DOHH2 (cell line): ENCODE data around the gene CXCL16.

ENCODE experiments used
- H3F3A ChIP-seq: fragments of 200-600 bp; sonication (generic), shearing (Covaris generic); 2 replicates; pipeline ENCODE4 v1.6.0; 2016; ENCODE audit warnings: antibody characterized with exemption, mild to moderate bottlenecking; ENCODE audit not compliant: control insufficient read depth, insufficient read depth
- H3K27ac ChIP-seq: fragments of 200-600 bp; sonication (generic); 2 replicates; pipeline ENCODE4 v1.5.1; 2014; ENCODE audit warnings: low read depth, mild to moderate bottlenecking, low read length, moderate library complexity
- H3K27me3 ChIP-seq: fragments of 200-600 bp; sonication (generic); 2 replicates; pipeline ENCODE4 v1.6.1; 2014; ENCODE audit warnings: mild to moderate bottlenecking, low read length, mixed read lengths; ENCODE audit not compliant: control insufficient read depth
- H3K36me3 ChIP-seq: fragments of 200-600 bp; sonication (generic); 2 replicates; pipeline ENCODE4 v1.6.1; 2014; ENCODE audit warnings: mild to moderate bottlenecking, low read length, moderate library complexity, mixed read lengths; ENCODE audit not compliant: control insufficient read depth
- H3K4me1 ChIP-seq: fragments of 200-600 bp; sonication (generic); 2 replicates; pipeline ENCODE4 v1.6.1; 2014; ENCODE audit warnings: mild to moderate bottlenecking, low read length, mixed read lengths; ENCODE audit not compliant: control insufficient read depth
- H3K4me2 ChIP-seq: fragments of 200-600 bp; sonication (generic); 2 replicates; pipeline ENCODE4 v1.6.0; 2014; ENCODE audit warnings: mild to moderate bottlenecking, low read length, moderate library complexity
- H3K4me3 ChIP-seq: fragments of 200-600 bp; sonication (generic); 2 replicates; pipeline ENCODE4 v1.5.1; 2014; ENCODE audit warnings: mild to moderate bottlenecking, low read length, mixed read lengths
- H3K79me2 ChIP-seq: fragments of 200-600 bp; sonication (generic); 2 replicates; pipeline ENCODE4 v1.6.1; 2014; ENCODE audit warnings: mild to moderate bottlenecking, low read length, mixed read lengths; ENCODE audit not compliant: control insufficient read depth
- H3K9me2 ChIP-seq: fragments of 200-600 bp; sonication (generic); replicated peaks from 2 replicates; pipeline ENCODE4 v1.6.1; 2014; ENCODE audit warnings: mild to moderate bottlenecking, low read length, mixed read lengths; ENCODE audit not compliant: control insufficient read depth
- H3K9me3 ChIP-seq: fragments of 200-600 bp; sonication (generic); 2 replicates; pipeline ENCODE4 v1.6.1; 2014; ENCODE audit warnings: antibody characterized with exemption, low read length, mixed read lengths; ENCODE audit not compliant: control insufficient read depth, insufficient read depth
- H4K20me1 ChIP-seq: fragments of 200-600 bp; sonication (generic); 2 replicates; pipeline ENCODE4 v1.6.0; 2014; ENCODE audit warnings: low read depth, mild to moderate bottlenecking, antibody characterized with exemption, low read length, moderate library complexity; ENCODE audit not compliant: control insufficient read depth, insufficient read depth
- CTCF ChIP-seq: fragments of 200-600 bp; sonication (generic); IDR thresholded peaks from one replicate; pipeline ENCODE4 v1.5.1; 2014; ENCODE audit warnings: antibody characterized with exemption, mild to moderate bottlenecking, low read depth, low read length; ENCODE audit not compliant: poor library complexity, severe bottlenecking
- EZH2phosphoT487 ChIP-seq: fragments of 200-600 bp; sonication (generic); IDR thresholded peaks from 2 replicates; pipeline ENCODE4 v1.6.1; 2017; ENCODE audit warnings: borderline replicate concordance, mild to moderate bottlenecking, antibody characterized with exemption, low read length, moderate library complexity, mixed read lengths

The CXCL16 gene

DNA sequence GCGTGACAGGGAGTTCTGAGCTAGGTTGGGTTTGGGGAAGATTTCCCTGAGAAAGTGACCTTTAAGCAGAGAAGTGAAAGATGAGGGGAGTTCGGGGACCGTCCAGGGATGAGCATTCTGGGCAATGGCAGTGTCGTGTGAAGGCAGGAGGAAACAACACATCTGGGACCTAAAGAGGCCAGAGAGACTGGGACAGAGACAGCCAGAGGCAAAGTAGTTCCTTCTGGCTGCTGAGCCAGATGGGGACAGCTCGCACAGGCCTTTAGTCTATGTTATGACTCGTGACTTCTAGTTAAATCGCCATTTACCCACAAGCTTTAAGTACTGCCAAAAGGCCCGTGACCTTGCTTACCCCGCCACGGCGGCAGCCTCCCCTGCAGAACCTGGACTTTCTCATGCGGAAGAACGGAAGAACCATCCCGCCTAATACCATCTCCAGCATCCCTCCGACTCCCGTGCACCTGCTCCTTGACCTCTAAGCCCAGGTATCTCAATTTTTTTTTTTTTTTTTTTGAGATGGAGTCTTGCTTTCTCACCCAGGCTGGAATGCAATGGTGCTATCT, 17.0 kb downstream of the CXCL16 start:
- no peaks in the 10 kb centered on the region for H3K27me3 ChIP-seq
- H3K79me2 ChIP-seq, result no peaks in the 10 kb centered on the region
- no peak overlapping the region for H3K27ac ChIP-seq
- no peaks in the 10 kb centered on the region for H3K9me2 ChIP-seq
- H3K4me2 ChIP-seq, result no peak overlapping the region
- TF ChIP-seq EZH2phosphoT487, result no peak
- no peak for TF ChIP-seq CTCF
- peaks cover 7% of the 10 kb centered on the region for H3K4me1 ChIP-seq
- H4K20me1 ChIP-seq, result no peaks in the 10 kb centered on the region
- no peaks in the 10 kb centered on the region for H3K9me3 ChIP-seq
- peaks cover 11% of the 10 kb centered on the region; the same call in 1 of the 2 replicates for H3K36me3 ChIP-seq
- no peaks in the 10 kb centered on the region for H3F3A ChIP-seq
- H3K4me3 ChIP-seq, result no peak overlapping the region

DNA sequence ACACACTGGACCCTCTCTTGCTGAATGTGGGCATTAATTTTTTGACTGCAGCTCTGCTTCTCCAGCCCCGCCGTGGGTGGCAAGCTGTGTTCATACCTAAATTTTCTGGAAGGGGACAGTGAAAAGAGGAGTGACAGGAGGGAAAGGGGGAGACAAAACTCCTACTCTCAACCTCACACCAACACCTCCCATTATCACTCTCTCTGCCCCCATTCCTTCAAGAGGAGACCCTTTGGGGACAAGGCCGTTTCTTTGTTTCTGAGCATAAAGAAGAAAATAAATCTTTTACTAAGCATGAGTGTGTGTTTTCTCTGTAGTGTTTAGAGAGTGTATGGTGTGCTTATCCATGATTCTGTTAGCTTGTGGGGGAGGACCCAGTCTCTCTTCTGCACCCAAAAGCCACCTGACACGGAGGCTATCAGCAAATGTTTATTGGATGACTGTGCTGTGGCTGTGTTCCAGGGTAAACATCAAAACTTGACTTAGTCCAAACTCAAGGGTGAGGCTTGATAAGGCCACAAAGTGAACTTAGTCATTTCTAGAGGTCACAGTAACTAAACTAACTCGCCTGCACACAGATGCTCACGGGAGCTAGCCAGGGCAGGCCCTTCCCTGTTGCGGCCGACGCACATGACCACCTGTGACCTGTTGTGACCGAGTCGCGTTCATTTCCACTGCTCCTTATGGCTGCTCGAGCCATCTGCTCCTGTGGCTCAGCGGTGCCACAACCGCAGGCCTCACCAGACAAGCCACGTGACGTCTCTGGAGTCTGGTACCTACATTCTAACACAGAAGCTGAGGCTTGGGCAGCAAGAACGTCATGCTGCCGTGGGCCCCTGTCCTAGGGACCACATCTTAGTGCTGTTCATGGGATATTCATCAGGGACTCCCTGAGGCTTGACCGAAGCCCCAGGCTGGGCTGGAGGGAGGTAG, 18.3 kb downstream of the CXCL16 start:
- H4K20me1 ChIP-seq, result no peaks in the 10 kb centered on the region
- H3K4me2 ChIP-seq, result no peak overlapping the region

DNA sequence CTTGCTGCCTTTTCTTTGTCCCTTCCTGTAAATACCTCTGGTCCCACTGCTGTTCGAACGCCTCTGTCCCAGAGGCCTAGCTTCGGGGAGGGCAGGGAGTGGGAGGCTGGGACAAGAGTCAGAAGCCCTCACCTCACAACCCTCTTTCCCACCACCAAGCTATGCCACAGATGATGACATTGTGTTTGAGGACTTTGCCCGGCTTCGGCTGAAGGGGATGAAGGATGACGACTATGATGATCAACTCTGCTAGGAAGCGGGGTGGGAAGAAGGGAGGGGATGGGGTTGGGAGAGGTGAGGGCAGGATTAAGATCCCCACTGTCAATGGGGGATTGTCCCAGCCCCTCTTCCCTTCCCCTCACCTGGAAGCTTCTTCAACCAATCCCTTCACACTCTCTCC, 18.9 kb downstream of the CXCL16 start:
- H3K9me2 ChIP-seq, result no peaks in the 10 kb centered on the region
- H3F3A ChIP-seq, result no peaks in the 10 kb centered on the region
- H3K4me2 ChIP-seq, result no peak overlapping the region
- no peak overlapping the region for H3K4me3 ChIP-seq
- H3K4me1 ChIP-seq, result peaks cover 2% of the 10 kb centered on the region
- H4K20me1 ChIP-seq, result no peaks in the 10 kb centered on the region
- H3K27ac ChIP-seq, result no peak overlapping the region
- peaks cover 22% of the 10 kb centered on the region for H3K36me3 ChIP-seq
- TF ChIP-seq EZH2phosphoT487 (no peak), CTCF (no peak)
- H3K27me3 ChIP-seq, result no peaks in the 10 kb centered on the region
- H3K9me3 ChIP-seq, result no peaks in the 10 kb centered on the region
- H3K79me2 ChIP-seq, result no peaks in the 10 kb centered on the region

More for the DNA sequence above, 18.3 kb downstream of the CXCL16 start:
- H3F3A ChIP-seq, result no peaks in the 10 kb centered on the region
- H3K27me3 ChIP-seq, result no peaks in the 10 kb centered on the region
- no peak for TF ChIP-seq EZH2phosphoT487
- peaks cover 20% of the 10 kb centered on the region; the same call in 1 of the 2 replicates for H3K36me3 ChIP-seq
- H3K79me2 ChIP-seq, result no peaks in the 10 kb centered on the region
- H3K4me1 ChIP-seq, result peaks cover 7% of the 10 kb centered on the region
- H3K4me3 ChIP-seq, result no peak overlapping the region
- H3K9me2 ChIP-seq, result no peaks in the 10 kb centered on the region
- H3K9me3 ChIP-seq, result no peaks in the 10 kb centered on the region
- no peak overlapping the region for H3K27ac ChIP-seq
